Stimulated activated CD4-positive, alpha-beta T cell treated with anti-CD3 and anti-CD28 coated beads, Interleukin-15, amount 100 ng/mL, for 24 hours (primary cell): Measurements from ENCODE around the gene ANKRD10.

ENCODE experiments used
- DNase-seq: peaks from one replicate; pipeline ENCODE4 v3.0.0-alpha.2; 2020

The ANKRD10 gene

GRCh38 chr13:110828705-110829104, 86.2 kb downstream of the ANKRD10 start:
- no peak for DNase-seq
